Fibroblast of lung (primary cell): ENCODE data around the gene PGF. TPM values are rescaled to one million over a fixed set of nuclear protein-coding genes. Genes with fewer than 3 reads are reported as not detected.
A peak's percentile ranks its signal among the peaks of the same experiment; 100 is the strongest.

Source experiments
- DNase-seq, 2 donors: peaks; one replicate each; pipeline versions ENCODE4 v3.0.0 to v3.0.0-alpha.2; 2010; ENCODE audit warnings: low read depth in 2 of 2
- H2AFZ ChIP-seq: 2 replicates; pipeline ENCODE4 v1.5.1; 2012; ENCODE audit warnings: low read length, control low read depth, inconsistent platforms
- H3K27ac ChIP-seq: 2 replicates; pipeline ENCODE4 v1.5.1; 2011; ENCODE audit warnings: low read length, control low read depth; ENCODE audit not compliant: insufficient read depth
- H3K27me3 ChIP-seq: 2 replicates; pipeline ENCODE4 v1.5.1; 2011; ENCODE audit warnings: mild to moderate bottlenecking, low read length; ENCODE audit not compliant: control insufficient read depth, insufficient read depth
- H3K36me3 ChIP-seq: 2 replicates; pipeline ENCODE4 v1.5.1; 2011; ENCODE audit warnings: low read length; ENCODE audit not compliant: control insufficient read depth, insufficient read depth
- H3K4me1 ChIP-seq: 2 replicates; pipeline ENCODE4 v1.5.1; 2011; ENCODE audit warnings: low read length; ENCODE audit not compliant: control insufficient read depth, insufficient read depth; ENCODE audit errors: extremely low read depth
- H3K4me2 ChIP-seq: 2 replicates; pipeline ENCODE4 v1.5.1; 2011; ENCODE audit warnings: low read length, control low read depth; ENCODE audit not compliant: insufficient read depth; ENCODE audit errors: extremely low read depth
- H3K4me3 ChIP-seq, 4 experiments: fragments of 200-600 bp in 1 of 4; sonication (generic) in 1 of 4; replicated peaks in 1 of 4; 2 replicates each; pipeline ENCODE4 v1.5.1; 2011 to 2016; ENCODE audit warnings: low read length in 4 of 4, low read depth in 3 of 4, mild to moderate bottlenecking in 3 of 4, control low read depth in 2 of 4, inconsistent platforms in 1 of 4, mixed read lengths in 1 of 4; ENCODE audit not compliant: insufficient read depth in 1 of 4; ENCODE audit errors: control extremely low read depth in 1 of 4
- H3K79me2 ChIP-seq: 2 replicates; pipeline ENCODE4 v1.5.1; 2012; ENCODE audit warnings: mild to moderate bottlenecking, low read length, inconsistent platforms; ENCODE audit not compliant: control insufficient read depth, insufficient read depth
- H3K9ac ChIP-seq: 2 replicates; pipeline ENCODE4 v1.5.1; 2011; ENCODE audit warnings: mild to moderate bottlenecking, low read length, control low read depth; ENCODE audit not compliant: insufficient read depth
- H3K9me3 ChIP-seq: 2 replicates; pipeline ENCODE4 v1.5.1; 2012; ENCODE audit warnings: low read depth, low read length; ENCODE audit not compliant: control insufficient read depth, insufficient read depth
- H4K20me1 ChIP-seq: 2 replicates; pipeline ENCODE4 v1.5.1; 2011; ENCODE audit warnings: low read length; ENCODE audit not compliant: control insufficient read depth, insufficient read depth; ENCODE audit errors: extremely low read depth
- CTCF ChIP-seq, 2 donors: IDR thresholded peaks in 1 of 2; conservative IDR thresholded peaks in 1 of 2; 1 replicate in 1 of 2; 2 replicates in 1 of 2; pipeline ENCODE4 v1.5.1; 2011 to 2012; ENCODE audit warnings: low read length in 2 of 2, control low read depth in 1 of 2, inconsistent platforms in 1 of 2, low read depth in 1 of 2, mild to moderate bottlenecking in 1 of 2
- EZH2 ChIP-seq: IDR thresholded peaks from 2 replicates; pipeline ENCODE4 v1.5.1; 2012; ENCODE audit warnings: low read length, control low read depth, mild to moderate bottlenecking; ENCODE audit errors: missing control alignments
- polyA plus RNA-seq, 2 donors: library from polyadenylated mRNA; depleted of rRNA in 1 of 2; stranded (reverse) in 1 of 2; unstranded in 1 of 2; fragments of >200 nt; gene quantifications; 2 replicates each; pipeline ENCODE4 v1.2.1, GENCODE V29; 2011 to 2012; ENCODE audit warnings: missing spikeins in 1 of 2
- total RNA-seq: library from RNA; depleted of rRNA; stranded (reverse); fragments of >200 nt; gene quantifications from 2 replicates; pipeline ENCODE4 v1.2.1, GENCODE V29; 2014

PGF gene
- total and polyA plus RNA-seq, 2 donors (not counting 1 experiment from before 2014, with no cell fraction given) = 1.1 to 7.6 TPM

- no peaks in the 10 kb centered on the region for H3K4me1 ChIP-seq
- H3K4me3 ChIP-seq = no peak overlapping the region
- H3K9me3 ChIP-seq = no peaks in the 10 kb centered on the region
- no peak overlapping the region for H3K4me2 ChIP-seq
- H3K9ac ChIP-seq = no peak overlapping the region
- H3K27ac ChIP-seq = no peak overlapping the region
- peaks cover 5% of the 10 kb centered on the region for H3K27me3 ChIP-seq
- no peaks in the 10 kb centered on the region for H4K20me1 ChIP-seq
- TF ChIP-seq CTCF (conservative IDR thresholded peaks at IDR 0.05 in 1 of 2, IDR thresholded peaks at IDR 0.05 in 1 of 2; ENCODE audit: low read depth in 1 of 2, low read length in 2 of 2) = no peak
- TF ChIP-seq EZH2 = no peak
- H3K79me2 ChIP-seq = no peaks in the 10 kb centered on the region
- no peak for DNase-seq
- H3K36me3 ChIP-seq = no peaks in the 10 kb centered on the region
- H2AFZ ChIP-seq = no peak overlapping the region
Observed at GRCh38 chr14:74927225-74927624, 28.2 kb downstream of the PGF start.

GRCh38 chr14:74924061-74924460 lies 31.3 kb downstream of the PGF start:
- TF ChIP-seq EZH2 = no peak
- TF ChIP-seq CTCF (conservative IDR thresholded peaks at IDR 0.05 in 1 of 2, IDR thresholded peaks at IDR 0.05 in 1 of 2; ENCODE audit: low read depth in 1 of 2, low read length in 2 of 2) = no peak
- no peaks in the 10 kb centered on the region for H3K9me3 ChIP-seq

GRCh38 chr14:74922752-74923401 lies 32.5 kb downstream of the PGF start, which contains the start of gene RPS6KL1:
Gene RPS6KL1 (minus strand): TSS chr14:74923260. CDS start chr14:74921541, 1,719 bp downstream.
- H3K4me1 ChIP-seq = no peaks in the 10 kb centered on the region
- no peaks in the 10 kb centered on the region for H3K79me2 ChIP-seq
- H3K9ac ChIP-seq = peak within 1 kb of the TSS; percentile 62
- no peaks in the 10 kb centered on the region for H3K9me3 ChIP-seq
- peaks cover 3% of the 10 kb centered on the region for H3K27me3 ChIP-seq
- H3K27ac ChIP-seq = no peak within 1 kb of the TSS
- peak within 1 kb of the TSS; percentile 50 for H2AFZ ChIP-seq
- no peak for TF ChIP-seq EZH2
- TF ChIP-seq CTCF (conservative IDR thresholded peaks at IDR 0.05 in 1 of 2, IDR thresholded peaks at IDR 0.05 in 1 of 2; ENCODE audit: low read depth in 1 of 2, low read length in 2 of 2) = no peak
- H4K20me1 ChIP-seq = no peaks in the 10 kb centered on the region
- peak within 1 kb of the TSS in 3 of 4 experiments; percentile 52 to 56 (median 55) for H3K4me3 ChIP-seq
- no peaks in the 10 kb centered on the region for H3K36me3 ChIP-seq
- peak; percentile 71 to 75 for DNase-seq
- H3K4me2 ChIP-seq = peak within 1 kb of the TSS; percentile 60

More at GRCh38 chr14:74924061-74924460, 31.3 kb downstream of the PGF start:
- peaks cover 3% of the 10 kb centered on the region for H3K27me3 ChIP-seq
- no peak overlapping the region for H3K4me2 ChIP-seq
- no peaks in the 10 kb centered on the region for H3K4me1 ChIP-seq
- H3K4me3 ChIP-seq = no peak overlapping the region
- no peaks in the 10 kb centered on the region for H4K20me1 ChIP-seq
- no peaks in the 10 kb centered on the region for H3K79me2 ChIP-seq
- no peak overlapping the region for H2AFZ ChIP-seq
- no peak for DNase-seq
- no peaks in the 10 kb centered on the region for H3K36me3 ChIP-seq
- no peak overlapping the region for H3K9ac ChIP-seq
- H3K27ac ChIP-seq = no peak overlapping the region
